SK-N-SH (cell line): ENCODE results near the gene INO80C.
"Not testable (repeated sequence)": the region's sequence is repeated elsewhere in the genome, so short reads cannot be mapped to it uniquely, and the experiment has no call there.

Experiments used
- CTCF ChIP-seq: fragments of 200-600 bp; sonication (generic); IDR thresholded peaks from 2 replicates; pipeline ENCODE4 v1.6.1; 2017; ENCODE audit warnings: antibody characterized with exemption, mild to moderate bottlenecking, moderate library complexity
- EP300 ChIP-seq, 2 experiments: IDR thresholded peaks; 2 replicates each; pipeline versions ENCODE4 v1.4.0 to v1.6.1; 2012; ENCODE audit warnings: borderline replicate concordance in 1 of 2, low read depth in 1 of 2, low read length in 1 of 2
- EZH2phosphoT487 ChIP-seq: fragments of 200-600 bp; sonication (generic); IDR thresholded peaks from 2 replicates; pipeline ENCODE4 v1.6.1; 2017; ENCODE audit warnings: low read depth, mixed run types, mild to moderate bottlenecking, antibody characterized with exemption, moderate library complexity, borderline replicate concordance
- IRF3 ChIP-seq: fragments of 150-350 bp; IDR thresholded peaks from 2 replicates; pipeline ENCODE4 v1.6.1; 2016; ENCODE audit warnings: mild to moderate bottlenecking, low read depth, low read length
- JUND ChIP-seq: IDR thresholded peaks from 2 replicates; pipeline ENCODE4 v1.4.0; 2012
- MAX ChIP-seq: IDR thresholded peaks from 2 replicates; pipeline ENCODE4 v1.4.0; 2012; ENCODE audit warnings: low read depth
- NRF1 ChIP-seq: IDR thresholded peaks from 2 replicates; pipeline ENCODE4 v1.6.1; 2012; ENCODE audit warnings: low read depth, mild to moderate bottlenecking, low read length
- TAF1 ChIP-seq: IDR thresholded peaks from 2 replicates; pipeline ENCODE4 v1.6.1; 2012; ENCODE audit warnings: low read depth, mild to moderate bottlenecking, low read length, moderate library complexity, borderline replicate concordance
- YY1 ChIP-seq: IDR thresholded peaks from 2 replicates; pipeline ENCODE4 v1.4.0; 2012; ENCODE audit warnings: low read depth, mild to moderate bottlenecking

- not testable (repeated sequence) for TF ChIP-seq CTCF; EZH2phosphoT487; MAX; IRF3; TAF1; YY1; NRF1; EP300 (IDR thresholded peaks at IDR 0.05; ENCODE audit: borderline replicate concordance in 1 of 2, low read depth in 1 of 2, low read length in 1 of 2); JUND
These were observed 9.4 kb downstream of the INO80C start for GRCh38 chr18:35488396-35488795.
